T-helper 2 cell (primary cell): ENCODE data around the gene TMEM266.

Source experiments
- DNase-seq, 5 experiments: peaks; one replicate each; pipeline versions ENCODE4 v3.0.0 to v3.0.0-alpha.2; 2012 to 2022

Gene TMEM266

GRCh38 chr15:76162784-76163456 is 103.1 kb downstream of the TMEM266 start:
- DNase-seq: no peak

GRCh38 chr15:76163457-76164295 is 103.9 kb downstream of the TMEM266 start:
- no peak for DNase-seq

GRCh38 chr15:76164602-76165001 is 104.8 kb downstream of the TMEM266 start:
- DNase-seq: no peak

GRCh38 chr15:76165951-76166350 is 106.2 kb downstream of the TMEM266 start:
- no peak for DNase-seq

GRCh38 chr15:76168237-76168984 is 108.6 kb downstream of the TMEM266 start:
- no peak for DNase-seq

- DNase-seq: peak in 1 of 5 experiments; percentile 45
Observed at GRCh38 chr15:76169018-76169417, 109.2 kb downstream of the TMEM266 start.

- no peak for DNase-seq
Observed at GRCh38 chr15:76169911-76170800, 110.4 kb downstream of the TMEM266 start.

GRCh38 chr15:76172782-76173181 is 113.0 kb downstream of the TMEM266 start:
- no peak for DNase-seq

- no peak for DNase-seq
Observed at GRCh38 chr15:76173317-76173834, 113.6 kb downstream of the TMEM266 start.

- no peak for DNase-seq
Observed at GRCh38 chr15:76174654-76175053, 114.9 kb downstream of the TMEM266 start.

- no peak for DNase-seq
Observed at GRCh38 chr15:76175442-76175841, 115.7 kb downstream of the TMEM266 start.

GRCh38 chr15:76176059-76176458 is 116.3 kb downstream of the TMEM266 start:
- no peak for DNase-seq

GRCh38 chr15:76176487-76177085 is 116.8 kb downstream of the TMEM266 start:
- DNase-seq: no peak

- no peak for DNase-seq
Observed at GRCh38 chr15:76177491-76178040, 117.8 kb downstream of the TMEM266 start.

- no peak for DNase-seq
Observed at GRCh38 chr15:76178296-76179000, 118.7 kb downstream of the TMEM266 start.

GRCh38 chr15:76179023-76179422 is 119.2 kb downstream of the TMEM266 start:
- DNase-seq: no peak

GRCh38 chr15:76180321-76180720 is 120.5 kb downstream of the TMEM266 start:
- DNase-seq: no peak

- peak in 2 of 5 experiments; percentile 6 to 96 for DNase-seq
Observed at GRCh38 chr15:76181705-76182107, 121.9 kb downstream of the TMEM266 start.

- no peak for DNase-seq
Observed at GRCh38 chr15:76183930-76184649, 124.3 kb downstream of the TMEM266 start.

- DNase-seq: no peak
Observed at GRCh38 chr15:76184650-76185035, 124.9 kb downstream of the TMEM266 start.
